NCI-H526 (cell line): ENCODE results near the gene OR4D11.

Experiments
- DNase-seq, 2 experiments: peaks; one replicate each; lab custom pipeline; 2025; lab: John Stamatoyannopoulos, UW

The OR4D11 gene

GRCh38 chr11:59548309-59548656 lies 44.9 kb downstream of the OR4D11 start:
- no peak for DNase-seq

- peak; percentile 95 to 98 for DNase-seq
Observed at GRCh38 chr11:59550368-59550841, 47.0 kb downstream of the OR4D11 start.

- peak; percentile 92 to 94 for DNase-seq
Observed at GRCh38 chr11:59550842-59551658, 47.7 kb downstream of the OR4D11 start.

GRCh38 chr11:59551659-59552521 lies 48.5 kb downstream of the OR4D11 start:
- DNase-seq = peak in 1 of 2 experiments; percentile 52

- DNase-seq = no peak
Observed at GRCh38 chr11:59552844-59553243, 49.5 kb downstream of the OR4D11 start.

- DNase-seq = no peak
Observed at GRCh38 chr11:59553323-59553722, 49.9 kb downstream of the OR4D11 start.
